CD4-positive, CD25-positive, alpha-beta regulatory T cell (primary cell): Measurements from ENCODE around the gene CUL3. TPM values are rescaled to one million over a fixed set of nuclear protein-coding genes. Genes with fewer than 3 reads are reported as not detected.
A peak's percentile ranks its signal among the peaks of the same experiment; 100 is the strongest.

Experiments
- ATAC-seq, 2 donors: fragments of 150-1000 bp; cut with Tn5 transposase; one replicate each; pipeline ENCODE4 v1.10.0; 2021; ENCODE audit warnings: low read depth in 2 of 2, moderate number of reproducible peaks in 2 of 2, moderate library complexity in 1 of 2
- DNase-seq, 3 donors: peaks; one replicate each; pipeline versions ENCODE4 v3.0.0 to v3.0.0-alpha.2; 2012 to 2022; ENCODE audit warnings: mixed read lengths in 1 of 3
- H3K27ac ChIP-seq: one replicate; pipeline ENCODE4 v1.7.0; 2013; ENCODE audit warnings: mild to moderate bottlenecking, low read length; ENCODE audit not compliant: insufficient read depth, poor library complexity, severe bottlenecking
- H3K27me3 ChIP-seq: one replicate; pipeline ENCODE4 v1.7.0; 2013; ENCODE audit warnings: low read length; ENCODE audit not compliant: control insufficient read depth, insufficient read depth
- H3K36me3 ChIP-seq: one replicate; pipeline ENCODE4 v1.7.0; 2013; ENCODE audit warnings: mild to moderate bottlenecking, low read length, moderate library complexity; ENCODE audit not compliant: control insufficient read depth, insufficient read depth
- H3K4me1 ChIP-seq: 2 replicates; pipeline ENCODE4 v1.7.0; 2013; ENCODE audit warnings: mild to moderate bottlenecking, low read length; ENCODE audit not compliant: insufficient read depth, control insufficient read depth, poor library complexity, severe bottlenecking
- H3K4me3 ChIP-seq: one replicate; pipeline ENCODE4 v1.7.0; 2013; ENCODE audit warnings: low read depth, mild to moderate bottlenecking, low read length, moderate library complexity
- H3K9me3 ChIP-seq, 2 experiments: 1 replicate in 1 of 2; 2 replicates in 1 of 2; pipeline ENCODE4 v1.7.0; 2013; ENCODE audit warnings: low read length in 2 of 2, mild to moderate bottlenecking in 1 of 2, moderate library complexity in 1 of 2; ENCODE audit not compliant: control insufficient read depth in 2 of 2
- H3K27ac Mint-ChIP-seq, 3 donors: one replicate each; pipeline ENCODE4 v1.8.0; 2020 to 2022; ENCODE audit warnings: mild to moderate bottlenecking in 3 of 3, mixed read lengths in 3 of 3, moderate library complexity in 2 of 3
- H3K27me3 Mint-ChIP-seq: one replicate; pipeline ENCODE4 v1.8.0; 2022; ENCODE audit warnings: mild to moderate bottlenecking, mixed read lengths
- H3K36me3 Mint-ChIP-seq: one replicate; pipeline ENCODE4 v1.8.0; 2020; ENCODE audit warnings: mixed read lengths
- H3K4me1 Mint-ChIP-seq, 4 donors: one replicate each; pipeline ENCODE4 v1.8.0; 2020 to 2022; ENCODE audit warnings: mixed read lengths in 4 of 4, mild to moderate bottlenecking in 1 of 4
- H3K4me3 Mint-ChIP-seq, 4 donors: one replicate each; pipeline ENCODE4 v1.8.0; 2020 to 2022; ENCODE audit warnings: mild to moderate bottlenecking in 4 of 4, mixed read lengths in 4 of 4, moderate library complexity in 3 of 4
- H3K9me3 Mint-ChIP-seq, 7 donors: one replicate each; pipeline ENCODE4 v1.8.0; 2020 to 2022; ENCODE audit warnings: mixed read lengths in 7 of 7, mild to moderate bottlenecking in 3 of 7, moderate library complexity in 2 of 7
- polyA plus RNA-seq, 4 donors: library from polyadenylated mRNA; unstranded; fragments of 300-500 nt; fragmentation: Illumina TruSeq; gene quantifications; one replicate each; pipeline ENCODE4 v1.2.3, GENCODE V29; 2021
- total RNA-seq: library from RNA; stranded (reverse); gene quantifications from one replicate; pipeline ENCODE4 v1.2.3, GENCODE V29; 2022

The CUL3 gene
- total and polyA plus RNA-seq, 5 donors from 2014 or later: 26.1 to 139 (median 43.6) TPM

- ATAC-seq (no peak), DNase-seq (no peak)
- Mint-ChIP-seq H3K36me3 (peaks cover 27% of the 10 kb centered on the region), H3K9me3 (peaks cover 0 to 3% (median 0%) of the 10 kb centered on the region in 7 donors), H3K27me3 (no peaks in the 10 kb centered on the region), H3K4me3 (peak overlapping the region in 3 of 4 donors; percentile 16 to 38 (median 33)), H3K27ac (peak overlapping the region in 1 of 3 donors; percentile 37), H3K4me1 (peaks cover 38 to 54% (median 44%) of the 10 kb centered on the region in 4 donors)
- H3K4me3 ChIP-seq: no peak overlapping the region
- H3K27ac ChIP-seq: no peak overlapping the region
- H3K36me3 ChIP-seq: peaks cover 16% of the 10 kb centered on the region
- peaks cover 0 to 2% of the 10 kb centered on the region in 2 experiments for H3K9me3 ChIP-seq
- H3K4me1 ChIP-seq: no peaks in the 10 kb centered on the region
- no peaks in the 10 kb centered on the region for H3K27me3 ChIP-seq
These were observed 29.3 kb downstream of the CUL3 start for GRCh38 chr2:224555823-224556366.

- Histone ChIP-seq H3K4me1 (no peaks in the 10 kb centered on the region), H3K4me3 (no peak overlapping the region), H3K9me3 (no peaks in the 10 kb centered on the region), H3K27me3 (no peaks in the 10 kb centered on the region), H3K36me3 (peaks cover 18% of the 10 kb centered on the region), H3K27ac (no peak overlapping the region)
- Mint-ChIP-seq H3K9me3 (peaks cover 0 to 3% (median 0%) of the 10 kb centered on the region in 7 donors), H3K4me3 (no peak overlapping the region), H3K27ac (no peak overlapping the region), H3K27me3 (no peaks in the 10 kb centered on the region), H3K4me1 (peaks cover 47 to 67% (median 52%) of the 10 kb centered on the region in 4 donors), H3K36me3 (peaks cover 29% of the 10 kb centered on the region)
- ATAC-seq (no peak), DNase-seq (no peak)
These were observed 32.4 kb downstream of the CUL3 start for GRCh38 chr2:224552771-224553170.

- Mint-ChIP-seq H3K27ac (no peak overlapping the region), H3K27me3 (no peaks in the 10 kb centered on the region), H3K36me3 (peaks cover 36% of the 10 kb centered on the region), H3K9me3 (peaks cover 0 to 3% (median 0%) of the 10 kb centered on the region in 7 donors), H3K4me1 (peaks cover 53 to 72% (median 59%) of the 10 kb centered on the region in 4 donors), H3K4me3 (no peak overlapping the region)
- no peak for ATAC-seq
- Histone ChIP-seq H3K36me3 (peaks cover 14% of the 10 kb centered on the region), H3K27me3 (no peaks in the 10 kb centered on the region), H3K4me3 (no peak overlapping the region), H3K27ac (no peak overlapping the region), H3K4me1 (no peaks in the 10 kb centered on the region), H3K9me3 (no peaks in the 10 kb centered on the region)
- DNase-seq: no peak
These were observed 33.5 kb downstream of the CUL3 start for GRCh38 chr2:224551693-224552092.

- no peaks in the 10 kb centered on the region for H3K27me3 Mint-ChIP-seq
- H3K36me3 Mint-ChIP-seq: peaks cover 20% of the 10 kb centered on the region
- Histone ChIP-seq H3K4me3 (peak overlapping the region; percentile 16), H3K4me1 (peaks cover 14% of the 10 kb centered on the region), H3K36me3 (peaks cover 17% of the 10 kb centered on the region), H3K27me3 (no peaks in the 10 kb centered on the region), H3K9me3 (no peaks in the 10 kb centered on the region), H3K27ac (no peak overlapping the region)
- peak overlapping the region in 2 of 4 donors; percentile 6 to 55 for H3K4me3 Mint-ChIP-seq
- H3K9me3 Mint-ChIP-seq: no peaks in the 10 kb centered on the region
- ATAC-seq (no peak), DNase-seq (no peak)
- peak overlapping the region in 2 of 3 donors; percentile 22 to 46 for H3K27ac Mint-ChIP-seq
- peaks cover 28 to 60% (median 47%) of the 10 kb centered on the region in 4 donors for H3K4me1 Mint-ChIP-seq
These were observed 38.2 kb downstream of the CUL3 start for GRCh38 chr2:224546926-224547325.

- H3K36me3 ChIP-seq: peaks cover 23% of the 10 kb centered on the region
- DNase-seq: no peak
- Mint-ChIP-seq H3K9me3 (no peaks in the 10 kb centered on the region), H3K27ac (peak overlapping the region in 2 of 3 donors; percentile 0 to 35), H3K4me1 (peaks cover 28 to 65% (median 54%) of the 10 kb centered on the region in 4 donors), H3K4me3 (no peak overlapping the region), H3K27me3 (no peaks in the 10 kb centered on the region), H3K36me3 (peaks cover 28% of the 10 kb centered on the region)
- H3K27me3 ChIP-seq: no peaks in the 10 kb centered on the region
- H3K4me3 ChIP-seq: no peak overlapping the region
- no peaks in the 10 kb centered on the region for H3K9me3 ChIP-seq
- no peak for ATAC-seq
- peaks cover 14% of the 10 kb centered on the region for H3K4me1 ChIP-seq
- H3K27ac ChIP-seq: no peak overlapping the region
These were observed 39.1 kb downstream of the CUL3 start for GRCh38 chr2:224545884-224546644.

- Mint-ChIP-seq H3K27me3 (no peaks in the 10 kb centered on the region), H3K4me3 (no peak overlapping the region), H3K27ac (no peak overlapping the region), H3K4me1 (peaks cover 29 to 72% (median 50%) of the 10 kb centered on the region in 4 donors), H3K36me3 (peaks cover 42% of the 10 kb centered on the region), H3K9me3 (no peaks in the 10 kb centered on the region)
- H3K9me3 ChIP-seq: no peaks in the 10 kb centered on the region
- peaks cover 38% of the 10 kb centered on the region for H3K36me3 ChIP-seq
- no peak overlapping the region for H3K27ac ChIP-seq
- no peaks in the 10 kb centered on the region for H3K27me3 ChIP-seq
- peak; percentile 39 to 57 for ATAC-seq
- peak overlapping the region; percentile 4 for H3K4me3 ChIP-seq
- DNase-seq: no peak
- H3K4me1 ChIP-seq: peaks cover 14% of the 10 kb centered on the region
These were observed 41.2 kb downstream of the CUL3 start for GRCh38 chr2:224543939-224544338.

GRCh38 chr2:224538561-224539138 is 46.5 kb downstream of the CUL3 start:
- no peak for DNase-seq
- no peak overlapping the region for H3K4me3 Mint-ChIP-seq
- no peak overlapping the region for H3K27ac ChIP-seq

More at GRCh38 chr2:224538561-224539138, 46.5 kb downstream of the CUL3 start:
- H3K36me3 Mint-ChIP-seq: peaks cover 37% of the 10 kb centered on the region
- peaks cover 35 to 72% (median 45%) of the 10 kb centered on the region in 4 donors for H3K4me1 Mint-ChIP-seq
- Histone ChIP-seq H3K27me3 (no peaks in the 10 kb centered on the region), H3K9me3 (no peaks in the 10 kb centered on the region), H3K4me1 (peaks cover 4% of the 10 kb centered on the region), H3K4me3 (no peak overlapping the region), H3K36me3 (peaks cover 50% of the 10 kb centered on the region)
- no peak for ATAC-seq
- no peaks in the 10 kb centered on the region for H3K9me3 Mint-ChIP-seq
- H3K27me3 Mint-ChIP-seq: no peaks in the 10 kb centered on the region
- H3K27ac Mint-ChIP-seq: peak overlapping the region; percentile 7 to 54 (median 8)
